NCI-H2196 (cell line): Measurements from ENCODE around the gene OTUD5.

ENCODE experiments used
- DNase-seq: peaks from one replicate; lab custom pipeline; 2025; ENCODE audit not compliant: unreplicated experiment; lab: John Stamatoyannopoulos, UW

The OTUD5 gene

GRCh38 chrX:48911412-48912182 lies 45.8 kb downstream of the OTUD5 start, which contains the start of gene SLC35A2:
SLC35A2 (minus strand) TSS chrX:48911646; CDS start chrX:48911636, 10 bp downstream.
- peak; percentile 75 for DNase-seq

- no peak for DNase-seq
Observed at GRCh38 chrX:48910926-48911411, 46.4 kb downstream of the OTUD5 start.

- DNase-seq, result no peak
Observed at GRCh38 chrX:48909703-48910294, 47.6 kb downstream of the OTUD5 start.

- no peak for DNase-seq
Observed at GRCh38 chrX:48908600-48908999, 48.8 kb downstream of the OTUD5 start.

GRCh38 chrX:48905090-48905790 lies 52.2 kb downstream of the OTUD5 start:
- DNase-seq, result no peak

- no peak for DNase-seq
Observed at GRCh38 chrX:48904626-48905025, 52.8 kb downstream of the OTUD5 start.

GRCh38 chrX:48904180-48904579 lies 53.2 kb downstream of the OTUD5 start:
- DNase-seq, result no peak

- no peak for DNase-seq
Observed at GRCh38 chrX:48903290-48903689, 54.1 kb downstream of the OTUD5 start.

GRCh38 chrX:48902776-48903175 lies 54.6 kb downstream of the OTUD5 start:
- no peak for DNase-seq

- no peak for DNase-seq
Observed at GRCh38 chrX:48902135-48902534, 55.3 kb downstream of the OTUD5 start.

- no peak for DNase-seq
Observed at GRCh38 chrX:48901069-48901468, 56.3 kb downstream of the OTUD5 start.

GRCh38 chrX:48899078-48899410 lies 58.4 kb downstream of the OTUD5 start:
- DNase-seq, result no peak

- DNase-seq, result peak; percentile 88
Observed at GRCh38 chrX:48897625-48898306, 59.6 kb downstream of the OTUD5 start, which contains the start of the genes PQBP1 and TIMM17B. PQBP1 (plus strand) TSS chrX:48897930; CDS start chrX:48898510, 580 bp downstream. TIMM17B (minus strand) TSS chrX:48897768; CDS start chrX:48897749, 19 bp downstream.

- DNase-seq, result peak; percentile 81
Observed at GRCh38 chrX:48897157-48897624, 60.2 kb downstream of the OTUD5 start.

- DNase-seq, result no peak
Observed at GRCh38 chrX:48896611-48897011, 60.8 kb downstream of the OTUD5 start.

- no peak for DNase-seq
Observed at GRCh38 chrX:48894891-48895290, 62.5 kb downstream of the OTUD5 start.

- no peak for DNase-seq
Observed at GRCh38 chrX:48893556-48894348, 63.7 kb downstream of the OTUD5 start.

GRCh38 chrX:48892896-48893295 lies 64.5 kb downstream of the OTUD5 start:
- DNase-seq, result no peak

- peak; percentile 82 for DNase-seq
Observed at GRCh38 chrX:48891402-48892288, 65.8 kb downstream of the OTUD5 start.
